HepG2 (cell line): ENCODE results near the gene TMEM107. TPM values are rescaled to one million over a fixed set of nuclear protein-coding genes. Genes with fewer than 3 reads are reported as not detected.

Experiments used
- ADNP ChIP-seq: sonication (generic); formaldehyde crosslinking; IDR thresholded peaks from 2 replicates; pipeline ENCODE4 v1.4.0; 2020; ENCODE audit warnings: missing genetic modification reagents
- GABPA ChIP-seq, 2 experiments: IDR thresholded peaks; 2 replicates each; pipeline ENCODE4 v1.6.1; 2011 to 2016; ENCODE audit warnings: low read depth in 2 of 2, low read length in 1 of 2, missing biosample characterization in 1 of 2, missing genetic modification characterization in 1 of 2
- HDAC2 ChIP-seq: sonication (generic); formaldehyde crosslinking; IDR thresholded peaks from 2 replicates; pipeline ENCODE4 v1.4.0; 2020; ENCODE audit warnings: missing genetic modification reagents
- KDM3A ChIP-seq: IDR thresholded peaks from 2 replicates; pipeline ENCODE4 v1.6.1; 2018; ENCODE audit warnings: low read depth, missing compliant biosample characterization
- MIER2 ChIP-seq: IDR thresholded peaks from 2 replicates; pipeline ENCODE4 v1.6.1; 2016; ENCODE audit warnings: missing biosample characterization, missing genetic modification reagents
- MYC ChIP-seq: sonication (generic); formaldehyde crosslinking; IDR thresholded peaks from 2 replicates; pipeline ENCODE4 v1.9.0; 2021; ENCODE audit warnings: missing genetic modification reagents, borderline replicate concordance
- PAWR ChIP-seq: sonication (generic); formaldehyde crosslinking; IDR thresholded peaks from 2 replicates; pipeline ENCODE4 v1.4.0; 2020; ENCODE audit warnings: missing genetic modification reagents, mild to moderate bottlenecking, borderline replicate concordance
- RBFOX2 ChIP-seq: fragments of 200-400 bp; formaldehyde crosslinking; IDR thresholded peaks from 2 replicates; pipeline ENCODE4 v1.6.1; 2017; ENCODE audit warnings: low read depth, mild to moderate bottlenecking, low read length
- SOX6 ChIP-seq, 2 experiments: fragments of 450-650 bp in 1 of 2; sonication (generic) in 1 of 2; formaldehyde crosslinking in 1 of 2; IDR thresholded peaks; 2 replicates each; pipeline versions ENCODE4 v1.4.0 to v1.6.1; 2017 to 2020; ENCODE audit warnings: antibody characterized with exemption in 1 of 2, mild to moderate bottlenecking in 1 of 2, missing genetic modification reagents in 1 of 2
- STAT6 ChIP-seq: sonication (generic); formaldehyde crosslinking; IDR thresholded peaks from 2 replicates; pipeline ENCODE4 v1.4.0; 2020; ENCODE audit warnings: missing genetic modification reagents, mild to moderate bottlenecking, borderline replicate concordance
- TFDP1 ChIP-seq: IDR thresholded peaks from 2 replicates; pipeline ENCODE4 v1.6.1; 2016; ENCODE audit warnings: missing compliant biosample characterization, missing genetic modification reagents, borderline replicate concordance
- YEATS4 ChIP-seq: sonication (generic); formaldehyde crosslinking; IDR thresholded peaks from 2 replicates; pipeline ENCODE4 v1.4.0; 2020; ENCODE audit warnings: missing genetic modification reagents, borderline replicate concordance
- ZFP36L2 ChIP-seq: sonication (generic); formaldehyde crosslinking; IDR thresholded peaks from 2 replicates; pipeline ENCODE4 v1.4.0; 2020; ENCODE audit warnings: missing genetic modification reagents
- ZNF407 ChIP-seq: sonication (generic); formaldehyde crosslinking; IDR thresholded peaks from one replicate; pipeline ENCODE4 v1.5.1; 2020; ENCODE audit warnings: mild to moderate bottlenecking, missing genetic modification reagents; ENCODE audit errors: not compliant biosample characterization
- ZNF468 ChIP-seq: sonication (generic); formaldehyde crosslinking; IDR thresholded peaks from 2 replicates; pipeline ENCODE4 v1.8.0; 2022; ENCODE audit warnings: mild to moderate bottlenecking, moderate library complexity, missing genetic modification reagents
- ZNF775 ChIP-seq: sonication (generic); formaldehyde crosslinking; IDR thresholded peaks from 2 replicates; pipeline ENCODE4 v1.4.0; 2020; ENCODE audit warnings: missing genetic modification reagents, mild to moderate bottlenecking, moderate library complexity, borderline replicate concordance
- ZNF879 ChIP-seq: sonication (generic); formaldehyde crosslinking; IDR thresholded peaks from 2 replicates; pipeline ENCODE4 v1.8.1; 2023; ENCODE audit warnings: missing genetic modification reagents
- polyA plus RNA-seq, 8 experiments: library from polyadenylated mRNA; depleted of rRNA in 3 of 8; stranded (reverse) in 7 of 8; unstranded in 1 of 8; fragments of >200 nt; fragmentation: Illumina TruSeq in 4 of 8; extraction: Trizol in 4 of 8; gene quantifications; 2 replicates each; pipeline versions ENCODE4 v1.2.1 to v1.2.3, GENCODE V29; 2011 to 2016; ENCODE audit warnings: low read depth in 4 of 8, missing spikeins in 1 of 8, mixed read lengths in 1 of 8; ENCODE audit not compliant: insufficient read depth in 1 of 8
- total RNA-seq, 5 experiments: library from RNA; depleted of rRNA; stranded (reverse); fragments of >200 nt; fragmentation: Illumina TruSeq; extraction: Trizol; gene quantifications; 2 replicates each; pipeline ENCODE4 v1.2.3, GENCODE V29; 2016; ENCODE audit warnings: low read depth in 1 of 5

The TMEM107 gene
- total and polyA plus RNA-seq, 2 of the 13 experiments (the other 11 are each of a cell fraction or from before 2014, with no cell fraction given): 7.2 to 15.3 TPM

- TF ChIP-seq YEATS4: peak; percentile 70; the same call in 1 of the 2 replicates
- TF ChIP-seq RBFOX2: peak; percentile 84
- peak; percentile 17; the same call in 1 of the 2 replicates for TF ChIP-seq MYC (CRISPR knock-in tag)
- no peak for TF ChIP-seq MIER2 (CRISPR knock-in tag)
- TF ChIP-seq GABPA (IDR thresholded peaks at IDR 0.05; ENCODE audit: low read depth, low read length): no peak
- TF ChIP-seq GABPA (CRISPR knock-in tag; IDR thresholded peaks at IDR 0.05; ENCODE audit: low read depth): no peak
- TF ChIP-seq SOX6 (IDR thresholded peaks at IDR 0.05): no peak
- no peak for TF ChIP-seq SOX6 (CRISPR knock-in tag; IDR thresholded peaks at IDR 0.05)
- no peak for TF ChIP-seq HDAC2 (CRISPR knock-in tag)
- no peak for TF ChIP-seq TFDP1
- no peak for TF ChIP-seq KDM3A (CRISPR knock-in tag)
- TF ChIP-seq STAT6 (CRISPR knock-in tag): no peak
- TF ChIP-seq ZNF468 (CRISPR knock-in tag): no peak
- TF ChIP-seq ADNP (CRISPR knock-in tag): no peak
- TF ChIP-seq ZNF407: peak; percentile 27
- no peak for TF ChIP-seq ZFP36L2 (CRISPR knock-in tag)
- TF ChIP-seq ZNF879 (CRISPR knock-in tag): no peak
- TF ChIP-seq ZNF775 (CRISPR knock-in tag): no peak
- no peak for TF ChIP-seq PAWR
Observed at GRCh38 chr17:8162233-8162996, 13.8 kb downstream of the TMEM107 start, which contains the start of gene VAMP2 (continued).
